Fibroblast of villous mesenchyme (primary cell): ENCODE results near the gene PRPF40A. TPM values are rescaled to one million over a fixed set of nuclear protein-coding genes. Genes with fewer than 3 reads are reported as not detected.

Source experiments
- DNase-seq: peaks from one replicate; pipeline ENCODE4 v3.0.0-alpha.2; 2010; ENCODE audit warnings: low read depth
- H3K4me3 ChIP-seq: 2 replicates; pipeline ENCODE4 v1.5.1; 2011; ENCODE audit warnings: low read depth, mild to moderate bottlenecking, low read length
- total RNA-seq: library from RNA; depleted of rRNA; stranded (reverse); fragments of >200 nt; gene quantifications from 2 replicates; pipeline ENCODE4 v1.2.3, GENCODE V29; 2012
- TF ChIP-seq, protein P1 (sequence below): IDR thresholded peaks from 2 replicates; pipeline ENCODE4 v1.5.1; 2012; ENCODE audit warnings: low read depth, mild to moderate bottlenecking, low read length; ENCODE audit not compliant: insufficient read depth

The PRPF40A gene
- total RNA-seq, 1 donor: 181 TPM

DNA sequence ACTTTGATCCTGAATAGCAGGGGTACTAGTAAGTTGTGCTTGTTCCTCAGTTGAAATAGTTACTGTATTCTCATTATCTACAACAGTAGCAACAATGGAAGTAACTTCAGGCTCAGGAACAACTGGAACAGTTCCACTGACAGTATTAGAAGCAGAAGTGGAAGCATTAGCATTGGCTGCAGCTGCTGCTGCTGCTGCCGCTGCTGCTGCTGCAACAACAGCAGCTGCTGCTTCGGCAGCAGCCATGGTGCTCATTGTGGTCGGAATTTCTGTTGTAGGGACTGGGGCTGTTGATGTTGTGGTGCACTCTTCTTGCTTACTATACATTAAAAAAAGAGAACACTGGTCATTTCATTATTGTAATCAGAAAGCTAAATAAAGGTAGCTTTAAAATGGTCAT is 40.8 kb downstream of the PRPF40A start:
- DNase-seq: no peak
- H3K4me3 ChIP-seq: no peak overlapping the region
- TF ChIP-seq, protein P1, sequence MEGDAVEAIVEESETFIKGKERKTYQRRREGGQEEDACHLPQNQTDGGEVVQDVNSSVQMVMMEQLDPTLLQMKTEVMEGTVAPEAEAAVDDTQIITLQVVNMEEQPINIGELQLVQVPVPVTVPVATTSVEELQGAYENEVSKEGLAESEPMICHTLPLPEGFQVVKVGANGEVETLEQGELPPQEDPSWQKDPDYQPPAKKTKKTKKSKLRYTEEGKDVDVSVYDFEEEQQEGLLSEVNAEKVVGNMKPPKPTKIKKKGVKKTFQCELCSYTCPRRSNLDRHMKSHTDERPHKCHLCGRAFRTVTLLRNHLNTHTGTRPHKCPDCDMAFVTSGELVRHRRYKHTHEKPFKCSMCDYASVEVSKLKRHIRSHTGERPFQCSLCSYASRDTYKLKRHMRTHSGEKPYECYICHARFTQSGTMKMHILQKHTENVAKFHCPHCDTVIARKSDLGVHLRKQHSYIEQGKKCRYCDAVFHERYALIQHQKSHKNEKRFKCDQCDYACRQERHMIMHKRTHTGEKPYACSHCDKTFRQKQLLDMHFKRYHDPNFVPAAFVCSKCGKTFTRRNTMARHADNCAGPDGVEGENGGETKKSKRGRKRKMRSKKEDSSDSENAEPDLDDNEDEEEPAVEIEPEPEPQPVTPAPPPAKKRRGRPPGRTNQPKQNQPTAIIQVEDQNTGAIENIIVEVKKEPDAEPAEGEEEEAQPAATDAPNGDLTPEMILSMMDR: no peak

DNA sequence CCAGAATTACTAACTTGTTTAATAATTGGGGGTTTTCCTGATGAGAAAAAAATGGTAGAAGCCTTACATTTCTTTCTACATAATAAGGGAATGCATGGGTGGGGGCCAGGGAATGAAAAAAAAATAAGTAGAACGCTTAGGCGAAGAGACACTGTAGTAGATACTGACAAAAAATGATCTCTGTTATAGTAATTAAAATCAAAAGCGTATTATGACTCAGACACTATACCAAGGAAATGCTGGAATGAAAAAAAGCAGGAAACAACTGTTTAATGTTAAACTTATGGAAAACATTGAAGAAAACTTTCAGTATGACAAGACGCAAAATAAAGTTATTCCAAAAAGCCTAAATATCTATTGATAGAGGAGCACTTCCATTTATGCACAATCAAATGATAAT is 42.9 kb downstream of the PRPF40A start:
- TF ChIP-seq, protein P1: no peak
- H3K4me3 ChIP-seq: no peak overlapping the region
- DNase-seq: no peak

DNA sequence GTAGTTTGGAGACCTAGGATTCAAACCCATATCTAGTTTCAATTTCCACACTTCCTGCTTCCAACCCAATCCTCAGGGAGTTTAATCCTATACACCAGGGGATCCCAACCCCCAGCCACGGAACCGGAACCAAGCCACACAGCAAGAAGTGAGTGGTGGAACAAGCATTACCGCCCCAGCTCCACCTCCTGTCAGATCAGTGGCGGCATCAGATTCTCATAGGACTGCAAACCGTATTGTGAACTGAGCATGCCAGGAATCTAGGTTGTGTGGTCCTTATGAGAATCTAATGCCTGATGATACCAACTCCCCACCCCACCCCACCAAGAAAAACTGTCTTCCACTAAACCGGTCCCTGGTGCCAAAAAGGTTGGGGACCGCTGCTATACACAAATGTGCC is 52.5 kb downstream of the PRPF40A start:
- H3K4me3 ChIP-seq: no peak overlapping the region
- TF ChIP-seq, protein P1: no peak
- no peak for DNase-seq

DNA sequence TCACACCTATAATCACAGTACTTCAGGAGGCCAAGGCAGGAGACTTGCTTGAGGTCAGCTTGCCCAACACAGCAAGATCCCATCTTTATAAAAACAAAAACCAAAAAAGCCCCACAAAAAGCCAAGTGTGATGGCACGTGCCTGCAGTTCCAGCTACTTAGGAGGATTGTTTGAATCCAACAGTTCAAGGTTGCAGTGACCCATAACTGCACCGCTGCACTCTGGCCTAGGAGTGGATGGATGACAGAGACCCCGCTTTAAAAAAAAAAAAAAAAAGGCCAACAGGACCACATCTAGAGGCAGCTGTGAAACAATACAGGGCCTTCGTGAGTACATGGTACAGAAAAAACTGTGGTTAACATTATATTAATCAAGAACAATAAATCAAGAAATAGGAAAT is 56.2 kb downstream of the PRPF40A start:
- DNase-seq: no peak
- TF ChIP-seq, protein P1: no peak

DNA sequence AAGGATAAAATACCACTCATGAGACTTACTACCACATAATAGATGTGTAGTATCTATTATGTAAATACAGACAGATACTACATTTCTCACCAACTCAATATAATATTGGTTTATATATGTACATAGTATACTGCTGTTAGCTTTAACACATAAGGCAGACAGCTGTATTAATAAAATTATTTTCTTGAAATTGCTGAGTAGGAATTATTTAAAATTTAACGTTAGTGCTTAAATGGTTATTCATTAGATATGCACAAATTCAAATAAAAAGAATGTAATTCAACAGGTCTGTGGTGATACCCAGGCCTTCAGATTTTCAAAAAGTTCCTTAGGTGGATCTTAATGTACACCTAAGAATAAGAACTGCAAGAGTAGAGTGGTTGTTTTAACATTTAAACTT is 59.0 kb downstream of the PRPF40A start:
- no peak overlapping the region for H3K4me3 ChIP-seq
- TF ChIP-seq, protein P1: no peak
- DNase-seq: no peak

More for the DNA sequence above, 56.2 kb downstream of the PRPF40A start:
- H3K4me3 ChIP-seq: no peak overlapping the region

DNA sequence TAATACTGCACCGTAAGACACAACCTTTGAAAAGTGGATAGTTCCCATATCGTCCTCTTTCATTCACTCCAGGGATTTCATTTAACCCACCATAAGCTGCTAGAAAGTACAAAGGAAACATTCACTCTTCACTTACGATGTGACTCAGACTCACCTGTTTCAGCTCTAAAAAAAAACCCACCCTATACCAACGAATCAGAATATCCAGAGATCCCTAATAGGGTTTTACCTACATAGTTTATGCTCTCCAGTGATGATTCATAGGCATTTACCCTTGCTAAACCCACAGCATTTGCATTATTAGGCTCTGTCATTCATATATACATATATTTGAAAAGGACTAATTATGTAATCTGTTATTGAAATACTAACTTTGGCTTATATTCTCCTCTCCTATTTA is 60.2 kb downstream of the PRPF40A start:
- TF ChIP-seq, protein P1: no peak
- H3K4me3 ChIP-seq: no peak overlapping the region
- DNase-seq: no peak

DNA sequence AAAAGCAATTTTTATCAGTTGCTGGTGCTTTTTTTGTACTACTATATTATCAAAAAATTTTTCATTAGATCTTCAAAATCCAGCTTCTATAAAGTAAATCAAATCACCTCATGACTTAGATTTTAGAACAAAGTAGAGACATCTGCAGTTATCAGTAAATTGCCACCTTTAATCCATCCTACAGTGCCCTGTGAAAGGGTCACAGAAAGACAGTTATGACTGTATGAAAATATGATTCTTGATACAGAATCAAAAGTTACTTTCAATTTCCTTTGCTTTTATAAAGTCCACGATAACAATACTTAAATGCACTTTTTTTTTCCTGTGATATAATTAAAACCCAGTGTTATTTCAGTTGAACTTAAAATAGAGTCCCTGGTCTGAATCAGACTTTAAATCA is 61.4 kb downstream of the PRPF40A start:
- H3K4me3 ChIP-seq: no peak overlapping the region
- DNase-seq: no peak
- TF ChIP-seq, protein P1: no peak
